ENCODE measurements around the gene ZNF791.
A peak's percentile ranks its signal among the peaks of the same experiment; 100 is the strongest.

Gene ZNF791

DNA sequence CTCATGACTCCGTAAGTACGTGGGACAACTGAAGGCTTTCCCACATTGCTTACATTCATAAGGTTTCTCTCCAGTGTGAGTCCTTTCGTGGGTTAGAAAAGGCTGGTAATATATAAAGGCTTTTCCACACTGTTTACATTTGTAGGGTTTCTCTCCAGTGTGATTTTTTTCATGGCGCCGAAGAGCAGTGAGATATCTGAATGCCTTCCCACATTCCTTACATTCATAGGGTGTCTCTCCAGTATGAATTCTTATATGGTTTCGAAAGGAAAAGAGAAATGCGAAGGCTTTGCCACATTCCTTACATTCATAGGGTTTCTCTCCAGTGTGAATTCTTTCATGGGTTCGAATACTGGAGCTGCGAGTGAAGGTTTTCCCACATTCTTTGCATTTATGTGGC, 29.6 kb upstream of the ZNF791 start:
- DNase-seq (ENCODE audit: low spot score) = no peak
- TF ChIP-seq, protein P1, sequence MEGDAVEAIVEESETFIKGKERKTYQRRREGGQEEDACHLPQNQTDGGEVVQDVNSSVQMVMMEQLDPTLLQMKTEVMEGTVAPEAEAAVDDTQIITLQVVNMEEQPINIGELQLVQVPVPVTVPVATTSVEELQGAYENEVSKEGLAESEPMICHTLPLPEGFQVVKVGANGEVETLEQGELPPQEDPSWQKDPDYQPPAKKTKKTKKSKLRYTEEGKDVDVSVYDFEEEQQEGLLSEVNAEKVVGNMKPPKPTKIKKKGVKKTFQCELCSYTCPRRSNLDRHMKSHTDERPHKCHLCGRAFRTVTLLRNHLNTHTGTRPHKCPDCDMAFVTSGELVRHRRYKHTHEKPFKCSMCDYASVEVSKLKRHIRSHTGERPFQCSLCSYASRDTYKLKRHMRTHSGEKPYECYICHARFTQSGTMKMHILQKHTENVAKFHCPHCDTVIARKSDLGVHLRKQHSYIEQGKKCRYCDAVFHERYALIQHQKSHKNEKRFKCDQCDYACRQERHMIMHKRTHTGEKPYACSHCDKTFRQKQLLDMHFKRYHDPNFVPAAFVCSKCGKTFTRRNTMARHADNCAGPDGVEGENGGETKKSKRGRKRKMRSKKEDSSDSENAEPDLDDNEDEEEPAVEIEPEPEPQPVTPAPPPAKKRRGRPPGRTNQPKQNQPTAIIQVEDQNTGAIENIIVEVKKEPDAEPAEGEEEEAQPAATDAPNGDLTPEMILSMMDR (IDR thresholded peaks at IDR 0.05; ENCODE audit: extremely low read depth, missing control alignments) = no peak

DNA sequence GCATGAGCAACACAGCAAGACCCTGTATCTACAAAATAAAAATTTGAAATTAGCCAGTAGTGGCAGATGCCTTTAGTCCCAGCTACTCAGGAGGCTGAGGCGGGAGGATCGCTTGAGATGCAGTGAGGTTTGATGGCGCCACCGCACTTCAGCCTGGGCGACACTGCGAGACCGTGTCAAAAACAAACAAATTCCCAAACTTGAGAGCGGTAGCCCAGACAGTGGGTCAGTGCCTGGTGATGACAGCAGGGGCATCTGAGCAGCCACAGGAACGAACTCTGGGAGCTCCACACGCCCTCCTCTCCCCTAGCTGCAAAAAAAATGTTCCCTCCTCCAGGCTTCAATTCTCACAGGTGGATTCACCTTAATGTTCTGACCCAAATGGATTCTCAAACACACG, 14.2 kb upstream of the ZNF791 start:
- no peak for DNase-seq (ENCODE audit: low spot score)
- TF ChIP-seq, protein P1 (IDR thresholded peaks at IDR 0.05; ENCODE audit: extremely low read depth, missing control alignments) = no peak

DNA sequence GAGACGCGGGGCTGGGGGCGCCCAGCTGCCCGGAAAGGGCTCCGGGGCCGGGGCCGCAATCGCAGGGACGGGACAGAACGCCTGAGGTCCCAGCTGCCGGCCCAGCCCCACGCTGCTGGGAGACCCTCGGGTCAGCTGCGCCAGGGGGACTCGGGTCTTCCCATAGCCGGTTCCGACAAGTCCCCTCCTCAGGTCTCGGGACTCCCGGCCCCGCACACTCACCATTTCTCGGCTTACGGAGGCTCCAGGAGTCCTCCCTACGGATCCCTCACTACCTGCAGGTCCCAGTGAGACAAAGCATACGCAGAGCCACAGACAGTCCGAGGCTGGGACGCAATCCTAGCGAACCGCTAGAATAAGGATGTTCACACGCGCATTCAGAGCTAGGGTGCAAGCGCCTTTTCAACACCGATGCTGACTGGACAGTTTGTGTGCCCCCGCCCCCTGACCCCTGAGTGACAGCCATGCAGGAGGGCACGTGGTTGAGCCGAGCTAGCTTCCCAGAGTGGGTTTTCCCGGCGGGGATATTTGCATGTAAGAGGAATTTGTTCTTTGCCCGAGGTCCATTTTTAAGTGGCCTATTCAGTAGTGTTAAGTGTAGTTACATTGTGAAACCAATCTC, 13.7 kb upstream of the ZNF791 start:
- DNase-seq (ENCODE audit: low spot score) = no peak
- TF ChIP-seq, protein P1 (IDR thresholded peaks at IDR 0.05; ENCODE audit: extremely low read depth, missing control alignments) = no peak

DNA sequence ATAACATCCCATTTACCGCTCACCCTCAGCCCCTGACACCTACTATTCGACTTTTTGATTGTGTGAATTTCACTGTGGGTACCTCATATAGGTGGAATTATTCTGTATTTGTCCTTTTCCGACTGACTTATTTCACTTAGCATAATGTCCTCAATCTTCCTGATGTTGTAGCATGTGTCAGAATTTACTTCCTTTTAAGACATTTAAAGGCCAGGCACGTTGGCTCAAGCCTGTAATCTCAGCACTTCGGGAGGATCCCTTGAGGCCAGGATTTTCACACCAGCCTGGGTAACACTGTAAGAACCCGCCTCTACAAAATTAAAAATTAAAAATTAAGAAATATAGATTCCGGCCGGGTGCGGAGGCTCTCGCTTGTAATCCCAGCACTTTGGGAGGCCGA, 13.1 kb upstream of the ZNF791 start:
- TF ChIP-seq, protein P1 (IDR thresholded peaks at IDR 0.05; ENCODE audit: extremely low read depth, missing control alignments) = no peak
- no peak for DNase-seq (ENCODE audit: low spot score)

DNA sequence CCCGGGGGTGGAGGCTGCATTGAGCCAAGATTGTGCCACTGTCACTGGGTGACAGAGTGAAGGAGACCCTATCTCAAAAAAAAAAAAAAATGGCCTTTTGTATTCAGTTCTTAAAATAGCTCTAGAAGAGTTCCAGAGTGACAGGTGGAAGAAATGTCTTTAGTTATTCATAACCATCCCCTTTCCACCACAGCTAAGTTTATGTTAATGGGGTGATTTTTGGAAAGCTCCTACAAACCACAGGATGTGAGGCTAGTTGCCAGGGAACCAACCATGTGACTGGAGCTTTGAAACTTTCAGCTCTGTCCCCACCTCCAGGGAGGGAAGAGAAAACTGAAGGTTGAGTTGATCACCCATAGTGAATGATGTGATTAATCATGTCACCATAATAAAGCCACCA, 7.0 kb upstream of the ZNF791 start:
- DNase-seq (ENCODE audit: low spot score) = peak; percentile 82
- TF ChIP-seq, protein P1 (IDR thresholded peaks at IDR 0.05; ENCODE audit: extremely low read depth, missing control alignments) = no peak

DNA sequence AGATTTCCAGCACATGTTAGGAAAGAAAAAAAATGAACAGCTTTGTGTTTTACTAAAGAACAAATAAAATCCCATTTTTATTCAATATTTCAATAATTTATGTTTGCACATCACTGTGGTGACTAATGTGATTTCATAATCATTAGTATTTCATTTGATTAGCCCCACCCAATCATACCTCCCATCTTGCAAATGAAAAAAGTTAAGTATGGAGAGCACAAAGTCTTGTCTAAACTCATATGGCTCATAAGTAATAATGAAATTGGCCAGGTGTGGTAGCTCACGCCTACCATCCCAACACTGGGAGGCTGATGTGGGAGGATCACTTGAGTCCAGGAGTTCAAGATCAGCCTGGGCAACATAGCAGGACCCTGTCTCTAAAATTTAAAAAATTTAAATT, 3.9 kb upstream of the ZNF791 start:
- TF ChIP-seq, protein P1 (IDR thresholded peaks at IDR 0.05; ENCODE audit: extremely low read depth, missing control alignments) = no peak
- no peak for DNase-seq (ENCODE audit: low spot score)

DNA sequence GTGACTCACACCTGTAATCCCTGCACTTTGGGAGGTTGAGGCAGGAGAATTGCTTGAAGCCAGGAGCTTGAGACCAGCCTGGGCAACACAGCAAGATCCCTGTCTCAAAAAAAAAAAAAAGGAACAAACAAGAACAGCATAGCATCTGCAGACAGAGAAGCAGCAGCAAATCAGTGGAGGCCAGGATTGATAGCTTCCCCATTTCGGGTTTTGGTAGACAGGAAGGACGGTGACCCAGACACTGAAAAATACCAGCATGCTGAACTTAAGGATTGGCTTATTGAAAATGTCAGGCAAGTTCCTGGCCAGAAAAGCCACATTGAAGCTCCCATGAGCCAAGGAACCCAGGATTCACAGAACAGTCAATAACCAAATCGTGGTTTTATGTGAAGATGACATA, 3.1 kb upstream of the ZNF791 start:
- DNase-seq (ENCODE audit: low spot score) = no peak
- TF ChIP-seq, protein P1 (IDR thresholded peaks at IDR 0.05; ENCODE audit: extremely low read depth, missing control alignments) = no peak

All from GM20000 (cell line).